Stimulated activated CD8-positive, alpha-beta memory T cell treated with anti-CD3 and anti-CD28 coated beads, Interleukin-4, amount 100 ng/mL, for 1 hour (primary cell): ENCODE measurements around the gene VSIG4.
"Not testable (repeated sequence)": the region's sequence is repeated elsewhere in the genome, so short reads cannot be mapped to it uniquely, and the experiment has no call there.

Source experiments
- DNase-seq, 2 donors: peaks; one replicate each; pipeline ENCODE4 v3.0.0-alpha.2; 2020; ENCODE audit warnings: low read depth in 2 of 2, low spot score in 1 of 2

The VSIG4 gene

GRCh38 chrX:65985211-65985610 is 54.7 kb downstream of the VSIG4 start:
- DNase-seq = no peak

DNA sequence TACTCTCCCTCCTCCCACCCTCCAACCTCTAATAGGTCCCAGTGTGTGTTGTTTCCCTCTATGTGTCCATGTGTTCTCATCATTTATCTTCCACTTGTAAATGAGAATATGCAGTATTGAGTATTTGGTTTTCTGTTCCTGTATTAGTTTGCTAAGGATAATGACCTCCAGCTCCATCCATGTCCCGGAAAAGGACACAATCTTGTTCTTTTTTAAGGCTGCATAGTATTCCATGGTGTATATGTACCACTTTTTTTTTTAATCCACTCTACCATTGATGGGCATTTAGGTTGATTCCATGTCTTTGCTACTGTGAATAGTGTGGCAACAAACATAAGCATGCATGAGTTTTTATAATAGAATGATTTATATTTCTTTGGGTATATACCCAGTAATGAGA is 62.7 kb downstream of the VSIG4 start:
- DNase-seq = not testable (repeated sequence)

DNA sequence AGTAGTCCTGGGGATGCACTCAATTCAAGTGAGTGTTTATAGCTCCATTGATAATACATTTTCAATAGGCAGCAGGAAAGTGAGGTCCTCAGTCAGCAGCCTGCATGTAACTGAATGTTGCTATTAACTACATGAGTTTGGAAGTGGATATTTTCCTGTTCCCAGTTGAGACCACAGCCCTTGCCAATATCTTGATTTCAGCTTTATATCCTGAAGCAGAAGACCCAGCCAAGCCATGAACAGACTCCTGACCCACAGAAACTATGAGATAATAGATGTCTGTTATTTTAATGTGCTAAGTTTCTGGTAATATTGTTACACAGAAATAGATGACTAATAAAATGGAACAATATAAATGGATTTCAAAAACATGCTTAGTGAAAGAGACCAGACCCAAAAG is 63.7 kb downstream of the VSIG4 start:
- DNase-seq = no peak

- not testable (repeated sequence) for DNase-seq
Measured at GRCh38 chrX:65975161-65975751, 64.6 kb downstream of the VSIG4 start.
